Stomach (tissue), 9 donors: ENCODE results near the gene RRP1. TPM values are rescaled to one million over a fixed set of nuclear protein-coding genes. Genes with fewer than 3 reads are reported as not detected.

Experiments used
- DNase-seq, 2 donors: peaks; one replicate each; pipeline versions ENCODE4 v3.0.0 to v3.0.0-alpha.2; 2013 to 2019
- H3K27ac ChIP-seq, 5 donors: fragments of 200-600 bp in 4 of 5; sonication (generic) in 4 of 5; one replicate each; pipeline ENCODE4 v1.5.1; 2013 to 2019; ENCODE audit warnings: mild to moderate bottlenecking in 1 of 5, moderate library complexity in 1 of 5
- H3K27me3 ChIP-seq, 3 donors: fragments of 200-600 bp; sonication (generic); one replicate each; pipeline ENCODE4 v1.5.1; 2017 to 2019; ENCODE audit warnings: mixed run types in 1 of 3
- H3K36me3 ChIP-seq, 4 donors: fragments of 200-600 bp; sonication (generic); 1 replicate in 3 of 4; 2 replicates in 1 of 4; pipeline ENCODE4 v1.5.1; 2016 to 2019
- H3K4me1 ChIP-seq, 4 donors: fragments of 200-600 bp; sonication (generic); one replicate each; pipeline ENCODE4 v1.5.1; 2016 to 2019
- H3K4me3 ChIP-seq, 4 donors: fragments of 200-600 bp; sonication (generic) in 3 of 4; one replicate each; pipeline ENCODE4 v1.5.1; 2016 to 2019; ENCODE audit warnings: mild to moderate bottlenecking in 1 of 4
- H3K9me3 ChIP-seq, 4 donors: fragments of 200-600 bp; sonication (generic); one replicate each; pipeline ENCODE4 v1.5.1; 2016 to 2019
- EP300 ChIP-seq: sonication (generic); formaldehyde crosslinking; IDR thresholded peaks from one replicate; pipeline ENCODE4 v1.6.1; 2017; ENCODE audit warnings: antibody characterized with exemption
- POLR2A ChIP-seq, 4 donors: fragments of 450-650 bp; IDR thresholded peaks; one replicate each; pipeline ENCODE4 v1.6.1; 2016; ENCODE audit warnings: antibody characterized with exemption in 4 of 4, control low read depth in 2 of 4, mild to moderate bottlenecking in 1 of 4, moderate library complexity in 1 of 4
- POLR2AphosphoS5 ChIP-seq, 3 donors: sonication (generic); formaldehyde crosslinking; IDR thresholded peaks; one replicate each; pipeline ENCODE4 v1.6.1; 2016; ENCODE audit warnings: antibody characterized with exemption in 3 of 3
- WGBS, 5 donors: extraction: QIAGEN DNeasy Blood & Tissue Kit in 3 of 5; methylation state at CpG; one replicate each; pipeline versions ENCODE4 v1.1.5 to v1.1.7; 2013 to 2018; 5-methylcytosine and 5-hydroxymethylcytosine counted together
- intact Hi-C: fragments of 100-400 bp; cut with DNase I; formaldehyde crosslinking; loops from one replicate; pipeline ENCODE4 v1.15.1; 2023; ENCODE audit warnings: low total_unique reads
- polyA plus RNA-seq, 3 donors: library from polyadenylated mRNA; stranded (reverse); fragments of 200-250 nt; gene quantifications; one replicate each; pipeline ENCODE4 v1.2.3, GENCODE V29; 2013
- total RNA-seq, 5 donors: library from RNA; depleted of rRNA; stranded (reverse); fragments of >200 nt; gene quantifications; one replicate each; pipeline versions ENCODE4 v1.1.0 to v1.2.3, GENCODE V29; 2014 to 2016
- TF ChIP-seq, protein P1 (sequence below), 7 experiments: fragments of 450-650 bp in 4 of 7; fragments of 200-600 bp in 3 of 7; sonication (generic) in 3 of 7; IDR thresholded peaks; one replicate each; pipeline ENCODE4 v1.5.1; 2016 to 2019; ENCODE audit warnings: antibody characterized with exemption in 7 of 7, control low read depth in 2 of 7, mild to moderate bottlenecking in 1 of 7
- donor health status: healthy with polysubstance abuse.
- donor health status: Bipolar disorder and iron deficiency.
- donor health status: healthy.

Gene RRP1
- total and polyA plus RNA-seq, 8 donors, result 10.6 to 25.6 (median 16.4) TPM

GRCh38 chr21:43779660-43780059, 9.7 kb upstream of the RRP1 start:
- no peak overlapping the region for H3K27ac ChIP-seq
- H3K27me3 ChIP-seq, result no peaks in the 10 kb centered on the region
- no peaks in the 10 kb centered on the region for H3K9me3 ChIP-seq
- TF ChIP-seq, protein P1, sequence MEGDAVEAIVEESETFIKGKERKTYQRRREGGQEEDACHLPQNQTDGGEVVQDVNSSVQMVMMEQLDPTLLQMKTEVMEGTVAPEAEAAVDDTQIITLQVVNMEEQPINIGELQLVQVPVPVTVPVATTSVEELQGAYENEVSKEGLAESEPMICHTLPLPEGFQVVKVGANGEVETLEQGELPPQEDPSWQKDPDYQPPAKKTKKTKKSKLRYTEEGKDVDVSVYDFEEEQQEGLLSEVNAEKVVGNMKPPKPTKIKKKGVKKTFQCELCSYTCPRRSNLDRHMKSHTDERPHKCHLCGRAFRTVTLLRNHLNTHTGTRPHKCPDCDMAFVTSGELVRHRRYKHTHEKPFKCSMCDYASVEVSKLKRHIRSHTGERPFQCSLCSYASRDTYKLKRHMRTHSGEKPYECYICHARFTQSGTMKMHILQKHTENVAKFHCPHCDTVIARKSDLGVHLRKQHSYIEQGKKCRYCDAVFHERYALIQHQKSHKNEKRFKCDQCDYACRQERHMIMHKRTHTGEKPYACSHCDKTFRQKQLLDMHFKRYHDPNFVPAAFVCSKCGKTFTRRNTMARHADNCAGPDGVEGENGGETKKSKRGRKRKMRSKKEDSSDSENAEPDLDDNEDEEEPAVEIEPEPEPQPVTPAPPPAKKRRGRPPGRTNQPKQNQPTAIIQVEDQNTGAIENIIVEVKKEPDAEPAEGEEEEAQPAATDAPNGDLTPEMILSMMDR (IDR thresholded peaks at IDR 0.05), result no peak
- no peak for TF ChIP-seq EP300
- no peak for TF ChIP-seq POLR2A (IDR thresholded peaks at IDR 0.05)
- TF ChIP-seq POLR2AphosphoS5 (IDR thresholded peaks at IDR 0.05), result no peak
- no peak for DNase-seq
- no peak overlapping the region for H3K4me3 ChIP-seq
- WGBS, 5 donors, result 73 to 82% (median 79%) methylated on average over 5 of the region's 5 CpGs
- intact Hi-C loops, result no loop called here
- peaks cover 9 to 36% (median 16%) of the 10 kb centered on the region in 4 donors for H3K4me1 ChIP-seq
- H3K36me3 ChIP-seq, result peaks cover 0 to under 1% (median 0%) of the 10 kb centered on the region in 4 donors

GRCh38 chr21:43781846-43782245, 7.5 kb upstream of the RRP1 start:
- Histone ChIP-seq H3K27ac (no peak overlapping the region), H3K4me3 (no peak overlapping the region), H3K27me3 (no peaks in the 10 kb centered on the region), H3K9me3 (no peaks in the 10 kb centered on the region), H3K4me1 (peaks cover 0 to 22% (median 0%) of the 10 kb centered on the region in 4 donors), H3K36me3 (no peaks in the 10 kb centered on the region)
- WGBS, 5 donors, result 68 to 96% (median 86%) methylated on average over 6 of the region's 6 CpGs
- intact Hi-C loops, result no loop called here
- TF ChIP-seq POLR2A (IDR thresholded peaks at IDR 0.05), result no peak
- no peak for TF ChIP-seq EP300
- TF ChIP-seq, protein P1 (IDR thresholded peaks at IDR 0.05), result no peak
- TF ChIP-seq POLR2AphosphoS5 (IDR thresholded peaks at IDR 0.05), result no peak
- no peak for DNase-seq

- Histone ChIP-seq H3K36me3 (no peaks in the 10 kb centered on the region), H3K27me3 (no peaks in the 10 kb centered on the region), H3K27ac (peak overlapping the region in 1 of 5 donors; percentile 23), H3K9me3 (no peaks in the 10 kb centered on the region), H3K4me3 (no peak overlapping the region), H3K4me1 (peaks cover 0 to 22% (median 0%) of the 10 kb centered on the region in 4 donors)
- TF ChIP-seq POLR2AphosphoS5 (IDR thresholded peaks at IDR 0.05) (peak in 2 of 3 donors; percentile 18 to 45), EP300 (no peak)
- 66 to 76% (median 72%) methylated on average over 5 of the region's 5 CpGs for WGBS, 5 donors
- peak in 1 of 2 donors; percentile 58 for DNase-seq
- intact Hi-C loops, result no loop called here
These were observed 6.8 kb upstream of the RRP1 start for GRCh38 chr21:43782431-43783097.

GRCh38 chr21:43783098-43783700, 6.2 kb upstream of the RRP1 start:
- H3K9me3 ChIP-seq, result no peaks in the 10 kb centered on the region
- H3K27me3 ChIP-seq, result no peaks in the 10 kb centered on the region
- H3K27ac ChIP-seq, result peak overlapping the region in 1 of 5 donors; percentile 23
- intact Hi-C loops, result no loop called here
- no peak overlapping the region for H3K4me3 ChIP-seq
- peaks cover 0 to 23% (median 0%) of the 10 kb centered on the region in 4 donors for H3K4me1 ChIP-seq
- WGBS, 5 donors, result 78 to 87% (median 82%) methylated on average over 17 of the region's 17 CpGs
- DNase-seq, result no peak
- TF ChIP-seq POLR2A (IDR thresholded peaks at IDR 0.05) (no peak), EP300 (no peak), POLR2AphosphoS5 (IDR thresholded peaks at IDR 0.05) (no peak)
- TF ChIP-seq, protein P1 (IDR thresholded peaks at IDR 0.05), result no peak
- H3K36me3 ChIP-seq, result no peaks in the 10 kb centered on the region

- DNase-seq, result no peak
- Histone ChIP-seq H3K4me3 (no peak overlapping the region), H3K9me3 (no peaks in the 10 kb centered on the region), H3K36me3 (no peaks in the 10 kb centered on the region), H3K4me1 (peaks cover 2 to 24% (median 11%) of the 10 kb centered on the region in 4 donors), H3K27me3 (no peaks in the 10 kb centered on the region), H3K27ac (no peak overlapping the region)
- 50 to 58% (median 53%) methylated on average over 3 of the region's 3 CpGs for WGBS, 5 donors
- intact Hi-C loops, result no loop called here
- TF ChIP-seq POLR2A (IDR thresholded peaks at IDR 0.05) (no peak), EP300 (no peak), POLR2AphosphoS5 (IDR thresholded peaks at IDR 0.05) (no peak)
- TF ChIP-seq, protein P1 (IDR thresholded peaks at IDR 0.05), result no peak
These were observed 4.2 kb upstream of the RRP1 start for GRCh38 chr21:43785134-43785533.
